GM12872 (cell line): ENCODE data around the gene RAVER1.

ENCODE experiments used
- TF ChIP-seq, protein P1 (sequence below): IDR thresholded peaks from 3 replicates; pipeline ENCODE4 v1.5.1; 2011; ENCODE audit warnings: low read depth, mild to moderate bottlenecking, low read length, moderate library complexity; ENCODE audit not compliant: insufficient read depth

RAVER1 gene

DNA sequence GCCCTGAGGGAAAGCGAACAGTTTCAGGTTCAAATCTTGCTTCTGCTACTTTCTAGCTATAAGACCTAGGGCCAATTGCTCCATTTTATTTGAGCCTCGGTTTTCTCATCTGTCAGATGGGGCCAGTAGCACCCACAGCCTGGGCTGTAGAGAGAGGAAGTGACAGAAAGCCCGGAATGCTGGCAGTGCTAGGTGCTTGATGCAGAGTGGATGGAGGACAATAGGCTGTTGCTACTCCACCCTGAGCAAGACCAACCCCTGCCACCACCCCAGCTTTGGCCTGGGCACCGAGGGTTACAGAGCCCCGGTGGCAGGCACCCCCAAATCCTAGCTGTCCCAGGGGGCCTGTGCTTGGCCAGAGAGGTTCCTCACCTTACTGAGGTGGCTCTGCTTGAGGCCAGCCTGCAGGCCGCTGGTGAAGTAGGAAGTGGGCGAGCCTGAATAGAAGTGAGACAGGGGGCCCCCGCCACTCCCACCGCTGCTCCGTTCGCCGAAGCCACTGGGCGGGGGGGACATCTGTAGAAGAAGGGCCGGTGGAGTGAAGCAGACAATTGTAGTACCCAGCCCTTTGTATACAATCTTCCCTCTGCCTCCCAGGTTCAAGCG lies 15.4 kb downstream of the RAVER1 start:
- TF ChIP-seq, protein P1, sequence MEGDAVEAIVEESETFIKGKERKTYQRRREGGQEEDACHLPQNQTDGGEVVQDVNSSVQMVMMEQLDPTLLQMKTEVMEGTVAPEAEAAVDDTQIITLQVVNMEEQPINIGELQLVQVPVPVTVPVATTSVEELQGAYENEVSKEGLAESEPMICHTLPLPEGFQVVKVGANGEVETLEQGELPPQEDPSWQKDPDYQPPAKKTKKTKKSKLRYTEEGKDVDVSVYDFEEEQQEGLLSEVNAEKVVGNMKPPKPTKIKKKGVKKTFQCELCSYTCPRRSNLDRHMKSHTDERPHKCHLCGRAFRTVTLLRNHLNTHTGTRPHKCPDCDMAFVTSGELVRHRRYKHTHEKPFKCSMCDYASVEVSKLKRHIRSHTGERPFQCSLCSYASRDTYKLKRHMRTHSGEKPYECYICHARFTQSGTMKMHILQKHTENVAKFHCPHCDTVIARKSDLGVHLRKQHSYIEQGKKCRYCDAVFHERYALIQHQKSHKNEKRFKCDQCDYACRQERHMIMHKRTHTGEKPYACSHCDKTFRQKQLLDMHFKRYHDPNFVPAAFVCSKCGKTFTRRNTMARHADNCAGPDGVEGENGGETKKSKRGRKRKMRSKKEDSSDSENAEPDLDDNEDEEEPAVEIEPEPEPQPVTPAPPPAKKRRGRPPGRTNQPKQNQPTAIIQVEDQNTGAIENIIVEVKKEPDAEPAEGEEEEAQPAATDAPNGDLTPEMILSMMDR = no peak

DNA sequence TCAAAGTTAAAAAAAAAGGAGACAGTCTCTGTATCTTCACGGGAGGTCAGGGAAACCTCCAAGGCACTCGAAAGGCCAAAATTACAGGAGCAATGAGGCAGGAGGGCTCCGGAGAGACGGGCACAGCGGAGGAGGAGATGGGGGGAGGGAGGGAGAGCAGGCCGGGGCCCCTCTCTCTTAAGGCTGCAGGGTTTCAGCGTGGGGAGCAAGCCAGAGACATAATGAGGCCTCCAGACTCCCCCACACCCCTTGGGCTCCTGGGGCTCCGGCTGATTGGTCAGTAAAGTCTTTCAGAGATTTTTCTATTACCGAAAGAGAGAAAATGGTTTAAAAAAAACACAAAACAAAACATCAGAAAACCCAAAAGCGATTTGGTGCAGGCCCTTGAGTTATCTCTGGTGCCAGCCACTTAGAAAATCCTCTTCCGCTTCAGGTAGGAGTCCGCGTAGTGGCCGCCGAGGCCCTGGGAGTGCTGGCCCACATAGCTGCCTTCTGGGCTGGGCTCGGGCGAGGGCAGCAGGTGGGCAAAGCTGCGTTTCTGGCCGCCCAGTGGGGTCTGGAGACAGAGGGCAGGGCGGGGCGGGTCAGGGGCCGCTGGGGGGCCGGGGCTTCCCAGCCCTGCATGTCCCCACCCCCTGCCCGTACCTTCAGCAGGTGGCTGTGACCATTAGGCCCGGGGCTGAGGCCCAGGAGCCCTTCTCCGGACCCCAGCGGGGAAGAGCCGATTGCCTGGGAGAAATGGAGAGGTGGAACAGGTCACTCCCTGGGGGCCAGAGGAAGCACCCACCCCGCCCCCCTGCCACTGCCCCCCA lies 16.1 kb downstream of the RAVER1 start:
- TF ChIP-seq, protein P1 = no peak

DNA sequence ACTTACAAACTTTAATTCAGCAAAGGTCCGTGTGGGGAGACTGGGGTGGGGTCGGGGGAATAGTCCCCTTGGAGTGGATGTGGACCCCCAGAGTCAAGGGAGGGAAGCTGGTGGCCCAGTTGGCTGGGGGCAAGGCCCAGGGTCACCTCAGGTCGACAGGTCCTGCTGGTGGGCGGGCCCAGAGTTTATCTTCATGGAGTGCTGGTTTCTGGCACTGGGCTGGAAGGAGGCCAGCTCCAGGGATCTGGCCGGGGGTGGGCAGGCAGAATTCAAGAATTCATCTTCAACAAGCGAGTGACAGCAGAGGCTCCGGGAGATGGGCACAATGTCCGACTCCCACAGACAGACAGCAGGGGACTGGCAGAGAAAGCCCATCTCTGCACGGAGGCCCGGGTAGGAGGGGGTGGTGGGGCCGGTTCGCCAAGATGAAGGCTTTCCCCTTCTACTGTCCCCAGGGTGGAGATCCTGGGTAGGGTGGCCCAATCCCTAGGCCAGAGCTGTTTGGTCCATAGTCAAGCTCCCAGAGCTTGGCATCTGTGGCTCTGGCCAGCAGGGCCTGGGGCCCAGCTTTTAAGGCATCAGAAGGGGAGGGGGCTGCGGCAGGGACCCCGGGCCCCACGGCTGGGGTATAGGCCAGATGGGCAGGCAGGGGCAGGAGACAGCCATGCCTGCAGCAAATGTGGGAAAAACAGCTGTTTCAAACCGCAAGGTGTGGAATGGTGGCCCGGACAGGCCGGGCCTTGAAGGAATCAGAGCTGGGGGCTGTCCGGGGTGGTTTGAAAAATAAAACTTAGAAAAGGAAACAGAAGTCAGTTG lies 16.9 kb downstream of the RAVER1 start:
- TF ChIP-seq, protein P1 = no peak

DNA sequence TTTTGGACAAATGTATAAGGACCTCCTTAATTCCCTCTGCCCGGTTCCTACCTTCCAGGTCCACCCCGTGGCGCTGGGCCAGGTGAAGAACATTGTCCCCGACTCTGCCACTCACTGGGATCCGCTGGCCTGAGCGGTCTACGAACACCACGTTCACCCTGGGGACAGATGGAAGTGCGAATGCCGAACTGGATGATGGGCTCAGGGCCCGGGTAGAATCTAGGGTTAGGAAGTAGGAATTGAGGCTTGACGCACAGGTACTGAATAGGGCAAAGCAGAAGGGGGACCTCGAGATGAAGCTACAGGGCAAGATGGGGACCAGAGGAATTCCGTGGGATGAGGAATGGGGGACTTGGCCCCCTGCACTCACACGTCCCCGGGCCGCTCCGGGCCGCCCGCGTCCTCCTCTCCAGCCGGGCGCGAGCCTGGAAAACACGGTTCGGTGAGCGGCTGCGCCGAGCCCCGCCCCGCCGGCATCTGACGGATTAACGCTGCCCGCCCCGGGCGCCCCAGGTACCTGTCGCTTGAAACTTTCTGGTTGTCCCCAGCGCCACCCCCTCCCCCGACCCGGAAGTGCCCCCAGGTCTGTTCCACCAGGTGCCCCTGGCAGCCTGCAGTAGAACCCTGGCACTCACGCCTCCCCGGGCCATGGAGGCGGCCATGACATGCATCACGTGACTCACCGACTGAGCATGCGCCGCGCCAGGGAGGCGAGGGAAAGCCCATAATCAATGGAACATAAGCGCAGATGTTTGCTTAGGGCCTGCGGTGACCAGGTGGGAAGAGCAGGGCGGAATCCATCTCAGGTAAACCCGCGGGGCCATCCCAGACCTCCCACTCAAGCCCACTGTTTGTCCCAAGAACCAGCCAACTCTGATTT lies 17.8 kb downstream of the RAVER1 start, which contains the start of gene FDX2:
Gene FDX2, minus strand, starts transcription at position 681 of the 880 bp plus-strand sequence. Its CDS starts 19 bp downstream, at position 662.
- TF ChIP-seq, protein P1 = no peak

DNA sequence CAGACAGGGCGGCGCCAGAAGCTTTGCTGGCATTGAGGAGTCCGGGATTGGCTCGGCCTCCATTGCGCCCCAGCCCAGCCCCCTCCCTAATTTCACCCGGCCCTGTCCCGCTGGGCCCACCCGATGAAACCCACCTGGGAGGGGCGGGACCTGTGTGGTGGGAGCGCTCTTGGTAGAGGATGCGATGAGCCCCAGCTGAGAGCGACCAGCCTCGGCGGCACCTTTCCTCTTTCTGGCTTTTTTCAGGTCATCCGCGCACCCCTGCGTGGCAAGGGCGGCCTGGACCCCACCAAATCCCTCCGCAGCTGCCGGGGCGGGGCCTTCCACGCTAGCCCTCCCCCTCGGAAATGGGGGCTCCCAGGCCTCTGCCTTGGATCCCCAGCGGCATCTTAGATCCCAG lies 23.9 kb downstream of the RAVER1 start, which contains the start of gene ZGLP1:
Gene ZGLP1, minus strand, starts transcription at position 393 of the 400 bp plus-strand sequence.
- TF ChIP-seq, protein P1 = no peak

DNA sequence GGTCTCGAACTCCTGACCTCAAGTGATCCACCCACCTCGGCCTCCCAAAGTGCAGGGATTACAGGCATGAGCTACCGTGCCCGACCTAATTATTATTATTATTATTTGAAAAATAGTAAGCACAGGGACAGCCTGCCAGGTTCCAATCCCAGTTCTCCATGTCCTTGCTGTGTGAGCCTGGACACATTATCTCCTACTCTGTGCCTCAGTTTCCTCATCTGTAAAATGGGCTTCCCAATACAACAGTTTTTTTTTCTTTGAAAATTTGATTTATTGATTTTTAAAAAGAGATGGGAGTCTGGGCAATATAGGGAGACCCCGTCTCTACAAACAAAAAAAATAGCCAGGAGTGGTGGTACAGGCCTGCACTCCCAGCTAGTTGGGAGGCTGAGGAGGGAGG lies 27.0 kb downstream of the RAVER1 start:
- TF ChIP-seq, protein P1 = no peak
